ENCODE measurements around the gene MATCAP1. TPM values are rescaled to one million over a fixed set of nuclear protein-coding genes. Genes with fewer than 3 reads are reported as not detected.
A peak's percentile ranks its signal among the peaks of the same experiment; 100 is the strongest.

The MATCAP1 gene
- polyA plus RNA-seq, 1 donor (not counting 4 experiments of a cell fraction or from before 2014, with no cell fraction given) = 13.3 TPM

DNA sequence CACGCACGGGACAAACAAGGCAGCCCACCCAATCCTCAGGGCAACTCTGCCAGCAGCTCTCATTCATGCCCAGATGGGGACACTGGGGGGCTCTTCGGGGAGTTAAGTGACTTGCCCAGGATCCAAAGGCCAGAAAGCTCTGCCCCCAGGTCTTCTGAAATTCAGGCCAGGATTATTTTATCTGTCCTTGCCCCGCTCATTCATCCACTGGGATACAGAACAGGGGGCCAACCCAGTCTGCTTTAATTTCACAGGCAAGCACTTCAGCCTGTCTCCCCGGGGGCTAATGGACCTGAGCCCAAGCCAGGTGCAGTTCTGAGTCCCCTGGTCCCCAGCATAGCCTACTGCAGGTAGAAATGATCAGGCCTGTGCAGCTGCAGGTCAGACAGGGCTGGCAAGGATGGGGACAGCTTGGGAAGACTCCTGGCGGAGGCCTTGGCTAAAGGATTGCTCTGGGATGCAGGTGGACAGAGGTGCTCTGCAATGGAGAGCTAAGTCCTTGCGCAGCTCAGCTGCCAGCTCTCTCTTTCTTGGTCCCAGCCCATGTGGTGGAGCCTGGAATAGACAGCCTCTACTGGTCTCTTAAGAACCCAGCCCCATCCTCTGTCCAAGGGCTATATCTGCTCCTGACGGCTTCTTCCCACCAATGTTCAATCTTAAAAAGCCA is 32.2 kb downstream of the MATCAP1 start:
- H3K4me3 ChIP-seq (ENCODE audit: control insufficient read depth in 2 of 3, extremely low read depth in 1 of 3, insufficient read depth in 2 of 3, low read depth in 1 of 3, low read length in 3 of 3) = peak overlapping the region in 1 of 3 experiments; percentile 59
- no peaks in the 10 kb centered on the region for H3K9me1 ChIP-seq (ENCODE audit: control insufficient read depth, extremely low read depth, insufficient read depth, low read length)
- no peaks in the 10 kb centered on the region for H3K9me3 ChIP-seq (ENCODE audit: control insufficient read depth, low read depth, low read length)
- TF ChIP-seq, protein P1, sequence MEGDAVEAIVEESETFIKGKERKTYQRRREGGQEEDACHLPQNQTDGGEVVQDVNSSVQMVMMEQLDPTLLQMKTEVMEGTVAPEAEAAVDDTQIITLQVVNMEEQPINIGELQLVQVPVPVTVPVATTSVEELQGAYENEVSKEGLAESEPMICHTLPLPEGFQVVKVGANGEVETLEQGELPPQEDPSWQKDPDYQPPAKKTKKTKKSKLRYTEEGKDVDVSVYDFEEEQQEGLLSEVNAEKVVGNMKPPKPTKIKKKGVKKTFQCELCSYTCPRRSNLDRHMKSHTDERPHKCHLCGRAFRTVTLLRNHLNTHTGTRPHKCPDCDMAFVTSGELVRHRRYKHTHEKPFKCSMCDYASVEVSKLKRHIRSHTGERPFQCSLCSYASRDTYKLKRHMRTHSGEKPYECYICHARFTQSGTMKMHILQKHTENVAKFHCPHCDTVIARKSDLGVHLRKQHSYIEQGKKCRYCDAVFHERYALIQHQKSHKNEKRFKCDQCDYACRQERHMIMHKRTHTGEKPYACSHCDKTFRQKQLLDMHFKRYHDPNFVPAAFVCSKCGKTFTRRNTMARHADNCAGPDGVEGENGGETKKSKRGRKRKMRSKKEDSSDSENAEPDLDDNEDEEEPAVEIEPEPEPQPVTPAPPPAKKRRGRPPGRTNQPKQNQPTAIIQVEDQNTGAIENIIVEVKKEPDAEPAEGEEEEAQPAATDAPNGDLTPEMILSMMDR (optimal IDR thresholded peaks at IDR 0.05 in 1 of 3, IDR thresholded peaks at IDR 0.05 in 1 of 3, conservative IDR thresholded peaks at IDR 0.05 in 1 of 3; ENCODE audit: extremely low read depth in 1 of 3, insufficient read depth in 2 of 3, low read length in 3 of 3) = peak in 1 of 3 experiments; percentile 8
- no peak for TF ChIP-seq EZH2 (IDR thresholded peaks at IDR 0.05; ENCODE audit: low read length)
- no peak overlapping the region for H3K9ac ChIP-seq (ENCODE audit: control insufficient read depth, extremely low read depth, insufficient read depth, low read length)
- DNase-seq (ENCODE audit: low read depth, low spot score) = no peak
- H3K79me2 ChIP-seq (ENCODE audit: control insufficient read depth, insufficient read depth, low read length) = no peaks in the 10 kb centered on the region
- peak overlapping the region; percentile 87 for H3K4me2 ChIP-seq (ENCODE audit: control insufficient read depth, extremely low read depth, insufficient read depth, low read depth, low read length)
- H3K27me3 ChIP-seq (ENCODE audit: control insufficient read depth, extremely low read depth, insufficient read depth, low read length) = no peaks in the 10 kb centered on the region
- FAIRE-seq = no peak
- peaks cover 7% of the 10 kb centered on the region for H4K20me1 ChIP-seq (ENCODE audit: control insufficient read depth, extremely low read depth, insufficient read depth, low read length)
- no peak overlapping the region for H3K27ac ChIP-seq (ENCODE audit: control insufficient read depth, insufficient read depth, low read length)
- peaks cover 16 to 25% of the 10 kb centered on the region in 2 experiments for H3K36me3 ChIP-seq (ENCODE audit: control insufficient read depth in 2 of 2, extremely low read depth in 1 of 2, insufficient read depth in 2 of 2, low read length in 2 of 2)
- H3K4me1 ChIP-seq (ENCODE audit: control insufficient read depth, extremely low read depth, insufficient read depth, low read length) = peaks cover 14% of the 10 kb centered on the region
- dilution Hi-C loops (cut with MboI; ENCODE audit: extremely low pct_ligation_motif_present, low sequenced_read_pairs) = no loop called here
- H2AFZ ChIP-seq (ENCODE audit: control insufficient read depth, low read length) = no peak overlapping the region

DNA sequence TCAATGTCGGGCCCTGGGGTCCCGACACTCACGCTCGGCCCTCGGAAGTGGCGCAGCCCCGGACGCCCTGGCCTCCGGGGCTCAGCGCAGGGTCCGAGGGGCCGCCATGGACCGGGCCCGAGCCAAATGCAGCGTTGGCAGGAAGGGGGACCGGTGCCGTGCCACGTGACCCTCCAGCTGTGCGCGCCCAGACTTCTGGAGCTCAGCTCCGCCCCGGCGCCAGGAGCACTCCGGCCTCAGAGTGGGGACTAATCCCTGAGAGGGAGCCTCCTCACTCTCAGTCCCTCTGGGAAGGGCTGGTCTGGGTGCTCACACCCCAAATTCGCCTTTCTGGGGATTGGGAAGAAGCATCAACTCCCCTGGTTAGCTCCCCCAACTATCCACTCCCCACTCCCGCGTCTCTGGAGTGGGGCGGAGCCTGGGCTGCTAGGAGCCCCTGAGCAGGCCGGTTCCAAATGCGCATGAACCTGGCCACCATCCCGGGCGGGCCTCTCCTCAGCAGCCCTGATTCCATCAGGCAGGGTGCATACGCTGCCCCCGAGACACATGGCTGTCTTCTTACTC is 32.8 kb downstream of the MATCAP1 start, which contains the start of gene B3GNT9:
Gene B3GNT9, minus strand, starts transcription at position 166 of the 564 bp plus-strand sequence. CDS start 513 bp downstream, outside the sequence.
- Histone ChIP-seq H3K9ac (ENCODE audit: control insufficient read depth, extremely low read depth, insufficient read depth, low read length) (peak within 1 kb of the TSS; percentile 47), H3K9me1 (ENCODE audit: control insufficient read depth, extremely low read depth, insufficient read depth, low read length) (no peaks in the 10 kb centered on the region), H3K27ac (ENCODE audit: control insufficient read depth, insufficient read depth, low read length) (no peak within 1 kb of the TSS), H3K4me1 (ENCODE audit: control insufficient read depth, extremely low read depth, insufficient read depth, low read length) (peaks cover 14% of the 10 kb centered on the region), H3K4me2 (ENCODE audit: control insufficient read depth, extremely low read depth, insufficient read depth, low read depth, low read length) (peak within 1 kb of the TSS; percentile 87), H4K20me1 (ENCODE audit: control insufficient read depth, extremely low read depth, insufficient read depth, low read length) (peaks cover 4% of the 10 kb centered on the region), H3K36me3 (ENCODE audit: control insufficient read depth in 2 of 2, extremely low read depth in 1 of 2, insufficient read depth in 2 of 2, low read length in 2 of 2) (peaks cover 21 to 31% of the 10 kb centered on the region in 2 experiments), H3K9me3 (ENCODE audit: control insufficient read depth, low read depth, low read length) (no peaks in the 10 kb centered on the region), H3K27me3 (ENCODE audit: control insufficient read depth, extremely low read depth, insufficient read depth, low read length) (no peaks in the 10 kb centered on the region), H3K4me3 (ENCODE audit: control insufficient read depth in 2 of 3, extremely low read depth in 1 of 3, insufficient read depth in 2 of 3, low read depth in 1 of 3, low read length in 3 of 3) (peak within 1 kb of the TSS; percentile 52 to 65 (median 59)), H3K79me2 (ENCODE audit: control insufficient read depth, insufficient read depth, low read length) (no peaks in the 10 kb centered on the region), H2AFZ (ENCODE audit: control insufficient read depth, low read length) (peak within 1 kb of the TSS; percentile 84)
- dilution Hi-C loops (cut with MboI; ENCODE audit: extremely low pct_ligation_motif_present, low sequenced_read_pairs) = no loop called here
- TF ChIP-seq, protein P1 (optimal IDR thresholded peaks at IDR 0.05 in 1 of 3, IDR thresholded peaks at IDR 0.05 in 1 of 3, conservative IDR thresholded peaks at IDR 0.05 in 1 of 3; ENCODE audit: extremely low read depth in 1 of 3, insufficient read depth in 2 of 3, low read length in 3 of 3) = no peak
- no peak for TF ChIP-seq EZH2 (IDR thresholded peaks at IDR 0.05; ENCODE audit: low read length)
- no peak for DNase-seq (ENCODE audit: low read depth, low spot score)
- FAIRE-seq = no peak
